Measurements from ENCODE around the gene PTPRD. TPM values are rescaled to one million over a fixed set of nuclear protein-coding genes. Genes with fewer than 3 reads are reported as not detected.
A peak's percentile ranks its signal among the peaks of the same experiment; 100 is the strongest.

PTPRD gene
- total RNA-seq, 4 donors from 2014 or later: 85.8 to 169 (median 135) TPM

DNA sequence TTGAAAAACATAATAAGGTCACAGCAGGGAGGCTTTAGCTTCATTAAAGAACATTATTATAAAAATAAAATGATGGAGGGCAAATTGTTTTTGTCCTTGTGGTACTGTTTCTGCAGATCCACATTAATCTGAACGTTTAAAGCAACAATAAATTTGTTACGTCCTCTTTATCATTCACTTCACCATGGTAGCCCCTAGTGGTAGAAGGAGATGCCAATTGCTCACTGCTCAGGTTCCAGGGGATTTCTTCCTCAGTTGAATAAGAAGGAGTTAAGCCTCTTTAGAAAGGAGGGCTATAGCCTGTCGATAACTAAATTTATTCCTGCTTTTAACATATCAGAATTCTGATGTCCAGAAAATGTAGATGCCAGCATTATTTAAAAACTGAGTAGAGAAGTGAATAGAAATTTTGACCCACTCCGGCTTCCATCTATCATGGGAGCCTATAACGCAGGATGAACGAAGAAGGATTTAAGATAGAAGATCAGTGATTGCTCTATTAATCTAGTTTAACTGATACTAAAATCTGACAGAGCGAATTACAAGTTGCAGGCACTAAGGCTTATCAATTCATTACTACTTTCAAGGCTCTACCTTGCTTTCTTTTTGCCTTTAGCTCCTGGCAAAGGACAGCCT lies 692.3 kb downstream of the PTPRD start:
- no peak overlapping the region for H3K4me3 ChIP-seq
- TF ChIP-seq POLR2A (IDR thresholded peaks at IDR 0.05): no peak
- TF ChIP-seq, protein P1, sequence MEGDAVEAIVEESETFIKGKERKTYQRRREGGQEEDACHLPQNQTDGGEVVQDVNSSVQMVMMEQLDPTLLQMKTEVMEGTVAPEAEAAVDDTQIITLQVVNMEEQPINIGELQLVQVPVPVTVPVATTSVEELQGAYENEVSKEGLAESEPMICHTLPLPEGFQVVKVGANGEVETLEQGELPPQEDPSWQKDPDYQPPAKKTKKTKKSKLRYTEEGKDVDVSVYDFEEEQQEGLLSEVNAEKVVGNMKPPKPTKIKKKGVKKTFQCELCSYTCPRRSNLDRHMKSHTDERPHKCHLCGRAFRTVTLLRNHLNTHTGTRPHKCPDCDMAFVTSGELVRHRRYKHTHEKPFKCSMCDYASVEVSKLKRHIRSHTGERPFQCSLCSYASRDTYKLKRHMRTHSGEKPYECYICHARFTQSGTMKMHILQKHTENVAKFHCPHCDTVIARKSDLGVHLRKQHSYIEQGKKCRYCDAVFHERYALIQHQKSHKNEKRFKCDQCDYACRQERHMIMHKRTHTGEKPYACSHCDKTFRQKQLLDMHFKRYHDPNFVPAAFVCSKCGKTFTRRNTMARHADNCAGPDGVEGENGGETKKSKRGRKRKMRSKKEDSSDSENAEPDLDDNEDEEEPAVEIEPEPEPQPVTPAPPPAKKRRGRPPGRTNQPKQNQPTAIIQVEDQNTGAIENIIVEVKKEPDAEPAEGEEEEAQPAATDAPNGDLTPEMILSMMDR (IDR thresholded peaks at IDR 0.05): no peak
- no peaks in the 10 kb centered on the region for H3K4me1 ChIP-seq
- H3K27me3 ChIP-seq: no peaks in the 10 kb centered on the region
- H3K9me3 ChIP-seq: no peaks in the 10 kb centered on the region
- no peak overlapping the region for H3K27ac ChIP-seq
- H3K36me3 ChIP-seq: no peaks in the 10 kb centered on the region
- no peak for DNase-seq

DNA sequence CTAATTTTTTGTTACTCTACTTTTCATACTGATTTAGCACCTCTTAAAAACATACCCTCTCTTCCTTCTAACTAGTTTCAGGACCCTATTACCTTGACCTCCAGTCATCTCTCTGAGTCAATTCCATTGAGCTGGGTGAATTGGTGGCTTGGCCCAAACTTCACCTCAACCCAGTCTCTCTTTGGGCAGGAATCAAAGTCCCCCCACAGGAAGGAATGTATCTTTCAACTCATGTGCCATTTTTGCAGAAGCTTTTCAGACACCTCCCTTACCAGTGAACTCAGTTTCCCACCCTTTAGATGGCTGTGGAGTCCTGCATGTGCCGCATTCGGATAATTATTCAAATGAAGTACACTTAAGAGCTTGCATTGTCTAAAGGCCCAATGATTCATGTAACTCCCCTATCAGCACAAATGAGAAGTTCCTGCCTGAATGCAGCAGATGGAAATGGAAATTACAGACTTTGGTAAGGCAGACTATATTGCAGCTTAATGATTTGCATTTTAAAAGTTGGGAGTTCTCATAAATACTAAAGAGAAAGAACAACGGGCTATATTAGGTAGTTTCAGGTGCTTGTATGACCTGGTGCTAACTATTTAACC lies 693.5 kb downstream of the PTPRD start:
- Histone ChIP-seq H3K36me3 (no peaks in the 10 kb centered on the region), H3K27me3 (no peaks in the 10 kb centered on the region), H3K4me1 (no peaks in the 10 kb centered on the region), H3K4me3 (no peak overlapping the region), H3K27ac (no peak overlapping the region), H3K9me3 (no peaks in the 10 kb centered on the region)
- TF ChIP-seq, protein P1 (IDR thresholded peaks at IDR 0.05): no peak
- TF ChIP-seq POLR2A (IDR thresholded peaks at IDR 0.05): no peak
- no peak for DNase-seq

DNA sequence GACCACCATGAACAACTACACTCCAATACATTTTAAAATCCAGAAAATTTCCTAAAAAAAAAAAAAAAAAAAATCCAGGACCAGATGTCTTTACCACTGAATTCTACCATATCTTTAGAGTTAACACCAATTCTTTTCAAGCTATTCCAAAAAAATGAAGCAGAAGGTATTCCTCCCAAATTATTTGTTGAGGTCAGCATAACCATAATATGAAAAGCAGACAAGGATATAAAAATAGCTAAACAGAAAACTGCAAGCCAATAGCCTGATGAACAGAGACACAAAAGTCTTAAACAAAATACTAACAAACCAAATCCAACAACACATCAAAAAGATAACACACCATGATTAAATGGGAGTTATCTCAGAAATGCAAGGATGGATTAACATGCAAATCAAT lies 695.4 kb downstream of the PTPRD start:
- no peaks in the 10 kb centered on the region for H3K9me3 ChIP-seq
- H3K27ac ChIP-seq: no peak overlapping the region
- no peak overlapping the region for H3K4me3 ChIP-seq
- H3K36me3 ChIP-seq: no peaks in the 10 kb centered on the region
- no peaks in the 10 kb centered on the region for H3K27me3 ChIP-seq
- no peaks in the 10 kb centered on the region for H3K4me1 ChIP-seq
- no peak for DNase-seq
- TF ChIP-seq POLR2A (IDR thresholded peaks at IDR 0.05): no peak

DNA sequence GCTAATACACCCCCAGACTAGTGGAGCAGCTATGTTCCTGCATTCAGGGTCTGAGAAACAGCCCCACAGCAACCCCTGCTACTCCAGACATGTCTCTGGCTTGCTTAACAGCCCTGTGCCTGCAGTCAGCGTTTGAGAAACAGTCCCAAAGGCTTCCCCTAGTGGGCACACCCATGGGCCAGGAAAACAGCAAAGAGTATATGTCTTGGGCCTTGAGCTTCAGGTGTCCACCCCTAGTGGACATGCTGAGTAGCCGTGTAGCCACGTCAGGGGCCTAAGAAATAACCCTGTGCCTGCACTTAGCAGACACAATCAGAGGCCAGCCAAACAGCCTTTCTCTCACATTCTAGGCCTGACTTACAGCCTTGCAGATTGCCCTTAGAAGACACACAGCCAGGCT lies 698.6 kb downstream of the PTPRD start:
- Histone ChIP-seq H3K36me3 (no peaks in the 10 kb centered on the region), H3K9me3 (no peaks in the 10 kb centered on the region), H3K4me3 (no peak overlapping the region), H3K27me3 (no peaks in the 10 kb centered on the region), H3K27ac (no peak overlapping the region), H3K4me1 (no peaks in the 10 kb centered on the region)
- TF ChIP-seq, protein P1 (IDR thresholded peaks at IDR 0.05): no peak
- TF ChIP-seq POLR2A (IDR thresholded peaks at IDR 0.05): no peak
- no peak for DNase-seq

DNA sequence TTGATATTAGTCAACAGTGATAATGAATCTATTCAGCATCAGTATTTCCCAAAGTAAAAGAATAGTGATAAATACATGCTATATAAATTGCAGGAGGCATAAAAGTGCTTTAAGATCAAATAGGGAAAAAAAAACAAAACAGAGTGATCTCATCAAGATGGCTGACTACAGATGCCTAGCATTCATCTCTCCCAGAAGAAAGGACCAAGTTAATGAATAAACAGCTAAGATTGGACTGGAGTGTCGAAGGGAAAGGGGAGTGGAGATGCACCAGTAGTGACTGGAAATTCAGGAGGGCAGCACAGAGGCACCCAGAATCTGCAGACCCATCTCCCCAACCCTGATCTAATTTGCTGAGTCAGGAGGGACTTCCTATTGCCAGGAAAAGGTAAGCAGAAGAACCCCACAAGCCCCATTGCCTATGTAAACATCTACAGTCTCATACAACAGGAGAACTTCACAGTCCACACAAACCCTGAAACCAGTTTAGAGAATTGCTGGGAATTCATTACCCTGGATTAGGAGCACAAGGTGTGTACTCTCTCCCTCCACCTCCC lies 699.4 kb downstream of the PTPRD start:
- Histone ChIP-seq H3K4me1 (no peaks in the 10 kb centered on the region), H3K36me3 (no peaks in the 10 kb centered on the region), H3K4me3 (no peak overlapping the region), H3K27ac (no peak overlapping the region), H3K9me3 (no peaks in the 10 kb centered on the region), H3K27me3 (no peaks in the 10 kb centered on the region)
- no peak for DNase-seq
- TF ChIP-seq, protein P1 (IDR thresholded peaks at IDR 0.05): no peak
- no peak for TF ChIP-seq POLR2A (IDR thresholded peaks at IDR 0.05)

DNA sequence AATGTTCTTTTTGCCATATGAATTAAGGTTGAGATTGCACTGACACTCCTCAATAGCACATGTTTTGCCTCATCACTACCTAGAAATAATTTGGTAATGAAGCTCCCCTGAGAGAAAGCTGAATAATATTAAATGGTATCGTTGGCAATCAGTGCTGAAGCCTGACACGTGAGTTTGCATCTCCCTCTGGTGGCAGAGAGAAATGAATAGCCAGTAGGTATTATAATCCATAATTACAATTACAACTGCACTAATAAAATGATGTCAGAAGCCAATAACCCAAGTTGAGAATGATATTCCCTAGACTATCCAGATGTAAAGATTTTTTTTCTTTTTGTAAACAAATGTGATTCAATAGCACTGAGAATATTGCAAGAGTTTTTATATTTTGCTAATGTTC lies 700.3 kb downstream of the PTPRD start:
- H3K27ac ChIP-seq: no peak overlapping the region
- H3K4me3 ChIP-seq: no peak overlapping the region
- DNase-seq: no peak
- H3K4me1 ChIP-seq: no peaks in the 10 kb centered on the region
- no peak for TF ChIP-seq POLR2A (IDR thresholded peaks at IDR 0.05)
- TF ChIP-seq, protein P1 (IDR thresholded peaks at IDR 0.05): peak in 3 of 6 experiments; percentile 56 to 69 (median 61)
- H3K9me3 ChIP-seq: no peaks in the 10 kb centered on the region
- no peaks in the 10 kb centered on the region for H3K27me3 ChIP-seq
- no peaks in the 10 kb centered on the region for H3K36me3 ChIP-seq

Data from Peyer's patch (tissue), 4 donors.